ENCODE measurements around the gene VANGL1.

The VANGL1 gene

DNA sequence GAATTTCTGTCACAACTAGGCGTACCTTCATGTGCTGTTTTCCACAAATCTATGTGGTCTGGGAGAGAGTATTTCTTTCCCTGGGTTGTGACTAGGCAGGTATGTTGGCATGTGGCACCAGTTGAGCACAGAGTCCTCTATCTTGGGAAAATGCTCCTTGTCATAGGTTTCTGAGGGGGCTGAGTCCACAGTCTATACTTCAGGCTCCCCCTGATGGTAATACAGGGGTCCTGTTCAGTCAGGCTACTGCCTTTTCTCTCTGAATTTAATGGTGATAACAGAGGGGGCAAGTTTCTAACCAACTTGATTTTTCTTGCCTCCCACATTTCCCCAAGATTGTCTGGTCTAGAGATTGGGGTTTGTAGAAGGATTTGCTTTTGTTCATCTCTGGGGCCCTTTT, 35.8 kb downstream of the VANGL1 start:
- no peak overlapping the region for H3K4me2 ChIP-seq (ENCODE audit: low read length)
- H2AFZ ChIP-seq (ENCODE audit: low read depth, low read length): no peak overlapping the region
- no peaks in the 10 kb centered on the region for H3K79me2 ChIP-seq (ENCODE audit: low read length)
- no peak overlapping the region for H3K27ac ChIP-seq (ENCODE audit: low read length)
- H3K27me3 ChIP-seq (ENCODE audit: low read depth, low read length): no peaks in the 10 kb centered on the region
- H3K9ac ChIP-seq (ENCODE audit: low read length): no peak overlapping the region
- no peak overlapping the region for H3K4me3 ChIP-seq (ENCODE audit: low read length)
- H3K4me1 ChIP-seq (ENCODE audit: low read length): peaks cover 9% of the 10 kb centered on the region; the same call in 1 of the 2 replicates
- no peaks in the 10 kb centered on the region for H3K36me3 ChIP-seq (replicated peaks; ENCODE audit: low read depth, low read length)
- TF ChIP-seq, protein P1, sequence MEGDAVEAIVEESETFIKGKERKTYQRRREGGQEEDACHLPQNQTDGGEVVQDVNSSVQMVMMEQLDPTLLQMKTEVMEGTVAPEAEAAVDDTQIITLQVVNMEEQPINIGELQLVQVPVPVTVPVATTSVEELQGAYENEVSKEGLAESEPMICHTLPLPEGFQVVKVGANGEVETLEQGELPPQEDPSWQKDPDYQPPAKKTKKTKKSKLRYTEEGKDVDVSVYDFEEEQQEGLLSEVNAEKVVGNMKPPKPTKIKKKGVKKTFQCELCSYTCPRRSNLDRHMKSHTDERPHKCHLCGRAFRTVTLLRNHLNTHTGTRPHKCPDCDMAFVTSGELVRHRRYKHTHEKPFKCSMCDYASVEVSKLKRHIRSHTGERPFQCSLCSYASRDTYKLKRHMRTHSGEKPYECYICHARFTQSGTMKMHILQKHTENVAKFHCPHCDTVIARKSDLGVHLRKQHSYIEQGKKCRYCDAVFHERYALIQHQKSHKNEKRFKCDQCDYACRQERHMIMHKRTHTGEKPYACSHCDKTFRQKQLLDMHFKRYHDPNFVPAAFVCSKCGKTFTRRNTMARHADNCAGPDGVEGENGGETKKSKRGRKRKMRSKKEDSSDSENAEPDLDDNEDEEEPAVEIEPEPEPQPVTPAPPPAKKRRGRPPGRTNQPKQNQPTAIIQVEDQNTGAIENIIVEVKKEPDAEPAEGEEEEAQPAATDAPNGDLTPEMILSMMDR (IDR thresholded peaks at IDR 0.05; ENCODE audit: low read depth, low read length): no peak
- TF ChIP-seq EZH2phosphoT487 (IDR thresholded peaks at IDR 0.05; ENCODE audit: low read depth): no peak
- no peaks in the 10 kb centered on the region for H3K9me3 ChIP-seq (ENCODE audit: insufficient read depth, low read length)
- no peaks in the 10 kb centered on the region for H4K20me1 ChIP-seq (ENCODE audit: insufficient read depth, low read length)

DNA sequence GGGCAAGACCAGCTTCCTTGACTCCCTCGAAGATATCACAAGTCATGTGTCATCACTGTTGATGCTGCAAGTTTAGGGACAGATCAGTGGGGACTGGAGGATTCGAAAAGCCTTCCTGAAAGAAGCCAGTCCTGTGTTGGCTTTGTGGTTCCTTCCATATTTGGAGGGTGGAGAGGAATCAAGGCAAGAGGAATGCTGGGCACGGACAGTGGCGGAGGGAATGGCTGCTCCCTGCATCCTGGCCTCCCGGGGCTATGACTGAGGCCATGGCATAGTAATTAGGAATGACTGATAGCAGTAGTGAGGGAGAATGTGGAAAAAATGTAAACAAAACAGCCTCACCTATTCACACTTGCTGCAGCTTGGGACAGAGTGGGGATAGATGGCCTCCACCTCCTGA, 36.4 kb downstream of the VANGL1 start:
- Histone ChIP-seq H3K9me3 (ENCODE audit: insufficient read depth, low read length) (no peaks in the 10 kb centered on the region), H3K4me2 (ENCODE audit: low read length) (no peak overlapping the region), H3K79me2 (ENCODE audit: low read length) (no peaks in the 10 kb centered on the region), H3K9ac (ENCODE audit: low read length) (no peak overlapping the region), H3K27me3 (ENCODE audit: low read depth, low read length) (no peaks in the 10 kb centered on the region), H3K4me1 (ENCODE audit: low read length) (peaks cover 9% of the 10 kb centered on the region; the same call in 1 of the 2 replicates), H4K20me1 (ENCODE audit: insufficient read depth, low read length) (no peaks in the 10 kb centered on the region), H3K27ac (ENCODE audit: low read length) (no peak overlapping the region), H2AFZ (ENCODE audit: low read depth, low read length) (no peak overlapping the region), H3K4me3 (ENCODE audit: low read length) (no peak overlapping the region), H3K36me3 (replicated peaks; ENCODE audit: low read depth, low read length) (no peaks in the 10 kb centered on the region)
- TF ChIP-seq, protein P1 (IDR thresholded peaks at IDR 0.05; ENCODE audit: low read depth, low read length): no peak
- TF ChIP-seq EZH2phosphoT487 (IDR thresholded peaks at IDR 0.05; ENCODE audit: low read depth): no peak

DNA sequence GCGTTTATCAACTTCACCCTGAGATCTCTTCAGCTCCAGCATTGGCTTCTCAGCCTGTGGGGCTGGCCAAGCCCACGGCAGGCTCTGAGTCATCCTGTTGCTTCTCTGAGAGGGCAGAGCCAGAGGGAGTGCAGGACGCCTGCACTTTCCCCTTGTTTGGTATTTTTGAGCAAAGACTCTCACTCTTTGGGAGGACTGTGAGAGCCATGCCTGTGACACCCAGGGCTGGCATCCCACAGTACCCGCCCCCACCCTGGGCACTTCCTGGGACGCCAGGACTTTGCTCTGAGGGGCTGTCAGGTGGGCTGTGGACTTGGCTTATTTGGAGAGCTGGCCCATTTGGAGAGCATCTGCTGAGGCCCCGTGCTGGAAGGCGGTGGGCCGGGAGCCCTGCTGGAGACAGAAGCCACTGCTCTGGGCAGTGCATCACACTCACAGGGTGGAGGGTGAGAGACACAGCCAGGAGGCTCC, 37.4 kb downstream of the VANGL1 start:
- 0 out of 2 replicates have a peak, but pooled peaks cover 5% of the 10 kb centered on the region for H3K4me1 ChIP-seq (ENCODE audit: low read length)
- TF ChIP-seq, protein P1 (IDR thresholded peaks at IDR 0.05; ENCODE audit: low read depth, low read length): no peak
- TF ChIP-seq EZH2phosphoT487 (IDR thresholded peaks at IDR 0.05; ENCODE audit: low read depth): no peak
- H3K9ac ChIP-seq (ENCODE audit: low read length): no peak overlapping the region
- no peak overlapping the region for H3K27ac ChIP-seq (ENCODE audit: low read length)
- no peak overlapping the region for H3K4me3 ChIP-seq (ENCODE audit: low read length)
- H3K9me3 ChIP-seq (ENCODE audit: insufficient read depth, low read length): no peaks in the 10 kb centered on the region
- no peaks in the 10 kb centered on the region for H3K36me3 ChIP-seq (replicated peaks; ENCODE audit: low read depth, low read length)
- no peaks in the 10 kb centered on the region for H3K79me2 ChIP-seq (ENCODE audit: low read length)
- no peaks in the 10 kb centered on the region for H4K20me1 ChIP-seq (ENCODE audit: insufficient read depth, low read length)
- H3K27me3 ChIP-seq (ENCODE audit: low read depth, low read length): no peaks in the 10 kb centered on the region
- H2AFZ ChIP-seq (ENCODE audit: low read depth, low read length): no peak overlapping the region
- no peak overlapping the region for H3K4me2 ChIP-seq (ENCODE audit: low read length)

DNA sequence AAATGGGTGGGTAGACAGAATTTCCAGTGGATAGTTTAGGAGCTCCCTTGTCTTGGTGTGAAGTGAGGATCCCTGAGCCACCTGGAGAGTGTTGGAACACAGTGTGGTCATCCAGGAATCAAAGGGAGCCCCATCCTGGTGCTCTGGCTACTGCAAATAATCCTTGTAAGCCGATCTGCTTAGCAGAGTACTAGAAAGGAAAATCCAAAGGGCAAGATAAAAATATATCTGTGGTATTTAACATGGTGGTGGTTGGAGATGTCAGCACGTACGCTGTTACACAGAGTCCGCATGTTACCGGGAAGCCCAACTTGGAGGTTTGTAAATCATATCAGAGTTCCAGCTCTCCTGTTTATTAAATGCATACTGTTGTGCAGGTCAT, 39.0 kb downstream of the VANGL1 start:
- Histone ChIP-seq H3K4me2 (ENCODE audit: low read length) (peak overlapping the region; percentile 14; the same call in 1 of the 2 replicates), H4K20me1 (ENCODE audit: insufficient read depth, low read length) (no peaks in the 10 kb centered on the region), H3K36me3 (replicated peaks; ENCODE audit: low read depth, low read length) (no peaks in the 10 kb centered on the region), H3K27me3 (ENCODE audit: low read depth, low read length) (no peaks in the 10 kb centered on the region), H2AFZ (ENCODE audit: low read depth, low read length) (no peak overlapping the region), H3K9ac (ENCODE audit: low read length) (no peak overlapping the region), H3K27ac (ENCODE audit: low read length) (no peak overlapping the region), H3K9me3 (ENCODE audit: insufficient read depth, low read length) (no peaks in the 10 kb centered on the region), H3K4me1 (ENCODE audit: low read length) (0 out of 2 replicates have a peak, but pooled peaks cover 5% of the 10 kb centered on the region), H3K79me2 (ENCODE audit: low read length) (no peaks in the 10 kb centered on the region), H3K4me3 (ENCODE audit: low read length) (no peak overlapping the region)
- no peak for TF ChIP-seq EZH2phosphoT487 (IDR thresholded peaks at IDR 0.05; ENCODE audit: low read depth)
- TF ChIP-seq, protein P1 (IDR thresholded peaks at IDR 0.05; ENCODE audit: low read depth, low read length): no peak
